HG03103 (cell line): Measurements from ENCODE around the gene DNTT.

Source experiments
- ATAC-seq: cut with Tn5 transposase; IDR thresholded peaks from one replicate; pipeline ENCODE4 v1.9.1; 2021; ENCODE audit warnings: low read depth; ENCODE audit not compliant: unreplicated experiment

The DNTT gene

GRCh38 chr10:96371356-96371755 lies 67.1 kb downstream of the DNTT start:
- ATAC-seq = no peak

- ATAC-seq = no peak
These were observed 69.8 kb downstream of the DNTT start for GRCh38 chr10:96374004-96374403.

DNA sequence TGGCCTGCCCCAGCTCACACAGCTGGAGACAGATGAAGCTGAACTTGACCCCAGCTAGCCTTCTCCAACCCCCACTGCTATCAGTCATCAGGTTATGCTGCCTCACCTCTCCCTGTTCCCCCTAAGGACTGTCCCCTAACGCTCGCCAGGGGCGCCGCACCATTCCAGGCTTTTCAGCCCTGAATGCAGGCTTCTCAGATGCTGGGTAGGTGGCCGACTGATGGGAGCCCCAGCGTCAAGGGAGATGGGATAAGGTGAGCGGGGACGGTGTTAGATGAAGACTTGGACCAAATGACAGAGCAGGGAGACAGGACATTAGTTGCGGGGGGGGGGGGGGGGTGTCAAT lies 70.4 kb downstream of the DNTT start:
- no peak for ATAC-seq

- ATAC-seq = peak; percentile 58
These were observed 71.0 kb downstream of the DNTT start for GRCh38 chr10:96374985-96375830.

DNA sequence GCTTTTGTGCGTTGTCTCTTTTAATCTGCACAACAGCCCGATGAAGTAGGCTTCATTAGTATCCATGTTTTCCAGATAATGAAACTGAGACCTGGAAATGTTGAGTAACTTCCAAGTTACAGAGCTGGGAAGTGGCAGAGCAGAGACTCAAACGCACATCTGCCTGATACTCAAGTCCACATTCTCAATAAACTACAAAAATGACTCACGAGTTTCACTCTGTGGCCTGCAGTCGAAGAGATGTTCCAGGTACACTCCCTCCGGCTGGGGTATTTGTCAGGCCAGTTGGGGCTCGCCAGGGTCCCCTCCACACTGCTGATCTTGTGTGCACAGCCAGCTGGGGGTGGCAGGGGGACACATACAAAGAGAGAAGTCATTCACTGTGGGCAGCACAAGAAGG lies 72.2 kb downstream of the DNTT start:
- ATAC-seq = no peak

DNA sequence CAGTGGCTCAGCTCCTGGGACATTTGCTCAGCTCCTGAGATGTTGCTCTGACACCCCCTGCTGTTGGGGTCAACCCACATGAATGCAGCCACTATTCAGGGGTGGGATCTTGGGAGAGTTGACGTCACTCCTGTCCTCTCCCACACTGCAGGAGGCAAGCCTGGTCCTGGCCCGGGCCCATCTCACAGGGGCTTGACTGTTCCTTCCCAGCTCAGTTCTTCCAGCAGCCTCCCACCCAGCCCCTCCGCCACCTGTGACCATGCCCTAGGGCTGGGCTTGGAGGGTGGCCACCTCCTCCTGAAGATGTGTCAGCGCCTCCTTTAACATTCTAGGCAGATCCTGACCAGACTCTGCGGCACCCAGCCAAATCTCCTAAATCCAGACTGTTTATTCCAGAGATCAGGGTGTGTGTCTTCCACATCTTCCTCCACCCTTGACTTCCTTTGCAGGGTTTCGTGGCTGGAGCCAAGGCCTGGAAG lies 73.6 kb downstream of the DNTT start:
- ATAC-seq = no peak

- no peak for ATAC-seq
These were observed 74.5 kb downstream of the DNTT start for GRCh38 chr10:96378741-96379140.

DNA sequence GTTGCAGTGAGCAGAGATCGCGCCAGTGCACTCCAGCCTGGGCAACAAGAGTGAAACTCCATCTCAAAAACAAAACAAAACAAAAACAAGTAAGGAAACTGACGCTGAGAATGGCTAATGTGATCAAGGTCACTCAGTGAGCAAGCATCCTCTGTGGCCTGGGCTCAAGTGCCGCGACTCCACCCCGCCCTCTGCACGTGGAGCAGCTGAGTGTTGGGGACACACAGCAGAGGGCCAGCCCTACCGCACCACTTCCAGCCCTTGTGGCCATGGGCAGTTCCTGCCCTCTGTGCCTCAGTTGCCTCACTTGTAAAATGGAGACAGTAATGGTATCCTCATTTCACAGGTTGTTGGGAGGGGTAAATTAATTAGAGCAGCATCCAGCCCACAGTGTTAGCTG lies 75.5 kb downstream of the DNTT start:
- ATAC-seq = no peak

DNA sequence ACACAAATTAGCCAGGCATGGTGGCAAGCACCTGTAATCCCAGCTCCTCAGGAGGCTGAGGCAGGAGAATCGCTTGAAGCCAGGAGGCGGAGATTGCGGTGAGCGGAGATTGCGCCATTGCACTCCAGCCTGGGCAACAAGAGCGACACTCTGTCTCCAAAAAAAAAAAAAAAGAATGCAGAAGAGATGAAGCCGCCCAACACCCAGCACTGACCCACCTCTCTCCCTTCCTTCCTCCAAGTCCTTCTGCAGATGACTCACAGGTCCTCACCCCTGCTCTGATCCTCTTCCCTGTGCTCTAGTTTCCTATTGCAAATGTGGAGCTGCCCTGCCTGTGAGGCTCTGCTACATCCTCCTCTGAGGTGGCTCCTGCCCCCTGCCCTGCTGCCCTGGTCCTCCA lies 76.6 kb downstream of the DNTT start:
- ATAC-seq = no peak

DNA sequence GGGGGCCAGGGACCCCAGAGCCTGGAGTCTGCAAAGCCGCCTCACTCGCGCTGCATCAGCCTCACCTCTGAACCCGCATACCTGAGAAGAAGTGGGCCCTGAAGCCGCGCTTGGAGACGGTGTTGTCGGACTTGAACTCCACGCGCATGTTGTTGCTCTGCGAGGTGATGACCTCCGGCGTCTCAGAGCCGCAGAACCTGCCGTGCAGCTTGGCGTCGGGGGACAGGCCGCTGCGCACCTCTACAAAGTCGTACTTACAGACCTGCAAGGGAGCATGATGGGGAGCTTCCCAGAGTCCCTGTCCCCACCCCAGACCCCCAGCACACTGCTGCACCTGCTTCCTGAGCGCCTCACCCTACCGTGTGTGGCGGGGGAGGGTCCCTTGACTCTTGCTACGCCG lies 80.3 kb downstream of the DNTT start:
- no peak for ATAC-seq

DNA sequence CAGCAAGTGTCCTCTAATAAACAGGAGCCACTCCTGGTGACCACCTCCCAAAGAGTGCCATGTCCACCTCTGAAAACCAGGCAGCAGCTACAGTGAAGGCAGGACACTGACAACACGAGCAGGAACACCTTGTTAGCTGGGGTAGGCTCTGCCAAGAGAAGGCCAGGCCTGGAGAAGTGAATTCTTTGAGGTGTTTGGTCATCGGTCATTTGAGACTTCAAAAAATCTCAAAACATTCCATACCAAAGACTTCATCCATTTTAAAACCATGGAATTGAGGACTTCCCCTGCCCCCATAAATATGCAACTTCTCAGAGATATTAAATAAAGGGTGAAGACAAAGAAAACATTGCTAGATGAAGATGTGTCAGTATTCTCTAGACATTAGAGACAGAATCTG lies 82.9 kb downstream of the DNTT start:
- no peak for ATAC-seq

DNA sequence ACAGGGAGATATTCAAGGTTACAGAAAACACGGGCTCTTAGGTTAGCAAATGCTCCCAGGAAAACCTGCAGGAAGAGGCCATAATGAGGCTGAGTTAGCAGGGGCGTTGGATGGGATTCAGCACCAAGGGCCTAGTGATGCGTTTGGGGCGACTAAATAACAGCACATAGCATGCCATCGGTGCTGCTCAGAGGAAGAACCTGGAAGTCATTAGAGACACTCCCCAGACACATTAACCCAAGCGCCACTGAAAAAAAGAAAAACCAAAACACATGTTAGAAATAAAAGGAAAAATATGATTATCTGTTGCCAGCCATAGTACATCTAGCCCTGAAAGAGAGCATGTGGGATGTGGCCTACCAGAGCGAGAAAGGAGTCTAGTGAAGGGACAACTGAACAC lies 83.4 kb downstream of the DNTT start:
- ATAC-seq = no peak
